NCI-H446 (cell line): ENCODE data around the gene PLPPR1.
A peak's percentile ranks its signal among the peaks of the same experiment; 100 is the strongest.
"Not testable (repeated sequence)": the region's sequence is repeated elsewhere in the genome, so short reads cannot be mapped to it uniquely, and the experiment has no call there.

Experiments
- DNase-seq, 2 experiments: peaks; one replicate each; lab custom pipeline; 2025; lab: John Stamatoyannopoulos, UW

The PLPPR1 gene

GRCh38 chr9:101275769-101276250 is 247.3 kb downstream of the PLPPR1 start:
- DNase-seq, result no peak

GRCh38 chr9:101291043-101291442 is 262.5 kb downstream of the PLPPR1 start:
- DNase-seq, result not testable (repeated sequence)

- DNase-seq, result no peak
Measured at GRCh38 chr9:101299901-101300300, 271.4 kb downstream of the PLPPR1 start.

- peak; percentile 53 to 82 for DNase-seq
Measured at GRCh38 chr9:101307051-101307450, 278.5 kb downstream of the PLPPR1 start.

GRCh38 chr9:101307524-101308213 is 279.1 kb downstream of the PLPPR1 start:
- DNase-seq, result peak in 1 of 2 experiments; percentile 69

GRCh38 chr9:101309139-101309538 is 280.6 kb downstream of the PLPPR1 start:
- no peak for DNase-seq

- no peak for DNase-seq
Measured at GRCh38 chr9:101311191-101311590, 282.7 kb downstream of the PLPPR1 start.

- DNase-seq, result peak; percentile 51 to 76
Measured at GRCh38 chr9:101311758-101312420, 283.4 kb downstream of the PLPPR1 start.

- no peak for DNase-seq
Measured at GRCh38 chr9:101312661-101313060, 284.1 kb downstream of the PLPPR1 start.

GRCh38 chr9:101315112-101315450 is 286.6 kb downstream of the PLPPR1 start:
- DNase-seq, result no peak

GRCh38 chr9:101317735-101318134 is 289.2 kb downstream of the PLPPR1 start:
- no peak for DNase-seq

- no peak for DNase-seq
Measured at GRCh38 chr9:101323129-101323528, 294.6 kb downstream of the PLPPR1 start.

GRCh38 chr9:101324245-101324804 is 295.8 kb downstream of the PLPPR1 start:
- DNase-seq, result no peak

GRCh38 chr9:101325053-101325452 is 296.5 kb downstream of the PLPPR1 start:
- DNase-seq, result no peak

GRCh38 chr9:101326035-101326434 is 297.5 kb downstream of the PLPPR1 start:
- DNase-seq, result no peak

- no peak for DNase-seq
Measured at GRCh38 chr9:101326501-101326900, 298.0 kb downstream of the PLPPR1 start.

GRCh38 chr9:101327422-101327909 is 298.9 kb downstream of the PLPPR1 start:
- DNase-seq, result not testable (repeated sequence)

GRCh38 chr9:101332362-101332761 is 303.8 kb downstream of the PLPPR1 start:
- no peak for DNase-seq

GRCh38 chr9:101333490-101333889 is 305.0 kb downstream of the PLPPR1 start:
- no peak for DNase-seq

GRCh38 chr9:101333926-101334702 is 305.6 kb downstream of the PLPPR1 start:
- no peak for DNase-seq

- DNase-seq, result no peak
Measured at GRCh38 chr9:101336091-101336490, 307.6 kb downstream of the PLPPR1 start.

GRCh38 chr9:101337237-101337636 is 308.7 kb downstream of the PLPPR1 start:
- no peak for DNase-seq
